ENCODE measurements around the gene CUX1. TPM values are rescaled to one million over a fixed set of nuclear protein-coding genes. Genes with fewer than 3 reads are reported as not detected.

Gene CUX1
- total RNA-seq, 1 experiment from 2014 or later = 64.3 TPM

- TF ChIP-seq PRDM15 (CRISPR knock-in tag; IDR thresholded peaks at IDR 0.05) = no peak
- TF ChIP-seq TP53 (CRISPR knock-in tag; IDR thresholded peaks at IDR 0.05) = no peak
- no peak for TF ChIP-seq ZNF396 (CRISPR knock-in tag; IDR thresholded peaks at IDR 0.05; ENCODE audit: borderline replicate concordance)
Measured at GRCh38 chr7:101998906-101999240, 181.4 kb downstream of the CUX1 start (continued).

- Mint-ChIP-seq H3K27ac (no peak overlapping the region; the same call in 1 of the 2 replicates), H3K4me3 (no peak overlapping the region), H3K9me3 (no peaks in the 10 kb centered on the region), H3K36me3 (no peaks in the 10 kb centered on the region), H3K27me3 (ENCODE audit: low read depth) (no peaks in the 10 kb centered on the region), H3K4me1 (peaks cover 55% of the 10 kb centered on the region)
- no peak for ATAC-seq
- ChIA-PET CTCF (interaction anchor here (0.6 to 1.0 kb wide), 3 partner anchors 238 to 305 kb away, joined by 3 to 4 read pairs (median 3); no protein-coding TSS in a partner anchor), POLR2A (no interaction called here)
- TF ChIP-seq ZNF138 (CRISPR knock-in tag; conservative IDR thresholded peaks at IDR 0.05) (no peak), OVOL2 (CRISPR knock-in tag; IDR thresholded peaks at IDR 0.05; ENCODE audit: borderline replicate concordance) (no peak), ATF1 (CRISPR knock-in tag; IDR thresholded peaks at IDR 0.05) (no peak), GRHL2 (CRISPR knock-in tag; IDR thresholded peaks at IDR 0.05; ENCODE audit: insufficient replicate concordance, severe bottlenecking) (no peak), FOXJ3 (CRISPR knock-in tag; IDR thresholded peaks at IDR 0.05; ENCODE audit: borderline replicate concordance) (no peak)
- no peak for DNase-seq (ENCODE audit: low spot score)
Measured at GRCh38 chr7:101999393-101999792, 182.0 kb downstream of the CUX1 start.

GRCh38 chr7:102000123-102000522 is 182.7 kb downstream of the CUX1 start:
- ChIA-PET CTCF (interaction anchor here (1.0 kb wide), 1 partner anchor 24 kb away, joined by 3 read pairs; no protein-coding TSS in a partner anchor), POLR2A (no interaction called here)
- Mint-ChIP-seq H3K4me1 (peaks cover 57% of the 10 kb centered on the region), H3K27ac (peak overlapping the region; percentile 12; the same call in 1 of the 2 replicates), H3K36me3 (no peaks in the 10 kb centered on the region), H3K4me3 (no peak overlapping the region), H3K27me3 (ENCODE audit: low read depth) (no peaks in the 10 kb centered on the region), H3K9me3 (no peaks in the 10 kb centered on the region)
- ATAC-seq = no peak
- TF ChIP-seq E2F4 (CRISPR knock-in tag; IDR thresholded peaks at IDR 0.05; ENCODE audit: borderline replicate concordance, low read depth) = no peak
- no peak for TF ChIP-seq E2F1 (CRISPR knock-in tag; IDR thresholded peaks at IDR 0.05)
- no peak for TF ChIP-seq NR2C2 (CRISPR knock-in tag; IDR thresholded peaks at IDR 0.05)
- no peak for TF ChIP-seq JUN (CRISPR knock-in tag; IDR thresholded peaks at IDR 0.05)
- TF ChIP-seq E2F5 (CRISPR knock-in tag; IDR thresholded peaks at IDR 0.05) = no peak
- no peak for DNase-seq (ENCODE audit: low spot score)

GRCh38 chr7:102004229-102004628 is 186.8 kb downstream of the CUX1 start:
- Mint-ChIP-seq H3K27ac (peak overlapping the region; percentile 86), H3K27me3 (ENCODE audit: low read depth) (no peaks in the 10 kb centered on the region), H3K4me1 (peaks cover 32% of the 10 kb centered on the region), H3K9me3 (no peaks in the 10 kb centered on the region), H3K4me3 (no peak overlapping the region), H3K36me3 (no peaks in the 10 kb centered on the region)
- ChIA-PET CTCF (no interaction called here), POLR2A (no interaction called here)
- TF ChIP-seq FOXJ3 (CRISPR knock-in tag; IDR thresholded peaks at IDR 0.05; ENCODE audit: borderline replicate concordance) (no peak), USF2 (CRISPR knock-in tag; IDR thresholded peaks at IDR 0.05) (no peak), ZNF138 (CRISPR knock-in tag; conservative IDR thresholded peaks at IDR 0.05) (no peak), TEAD1 (CRISPR knock-in tag; IDR thresholded peaks at IDR 0.05) (no peak), NFE2L1 (CRISPR knock-in tag; IDR thresholded peaks at IDR 0.05) (no peak)
- DNase-seq (ENCODE audit: low spot score) (no peak), ATAC-seq (no peak)
